Esophagus muscularis mucosa (tissue), 3 donors: ENCODE data around the gene MBNL3.

Source experiments
- POLR2A ChIP-seq: fragments of 450-650 bp; IDR thresholded peaks from one replicate; pipeline ENCODE4 v1.6.1; 2017; ENCODE audit warnings: antibody characterized with exemption, moderate library complexity, mild to moderate bottlenecking, low read depth
- POLR2AphosphoS5 ChIP-seq, 2 donors: sonication (generic); formaldehyde crosslinking; IDR thresholded peaks; one replicate each; pipeline ENCODE4 v1.6.1; 2017; ENCODE audit warnings: antibody characterized with exemption in 2 of 2
- TF ChIP-seq, protein P1 (sequence below), 3 experiments: fragments of 200-600 bp in 2 of 3; fragments of 450-650 bp in 1 of 3; sonication (generic) in 2 of 3; IDR thresholded peaks; one replicate each; pipeline ENCODE4 v1.5.1; 2017 to 2019; ENCODE audit warnings: antibody characterized with exemption in 3 of 3, mild to moderate bottlenecking in 2 of 3, moderate library complexity in 1 of 3

DNA sequence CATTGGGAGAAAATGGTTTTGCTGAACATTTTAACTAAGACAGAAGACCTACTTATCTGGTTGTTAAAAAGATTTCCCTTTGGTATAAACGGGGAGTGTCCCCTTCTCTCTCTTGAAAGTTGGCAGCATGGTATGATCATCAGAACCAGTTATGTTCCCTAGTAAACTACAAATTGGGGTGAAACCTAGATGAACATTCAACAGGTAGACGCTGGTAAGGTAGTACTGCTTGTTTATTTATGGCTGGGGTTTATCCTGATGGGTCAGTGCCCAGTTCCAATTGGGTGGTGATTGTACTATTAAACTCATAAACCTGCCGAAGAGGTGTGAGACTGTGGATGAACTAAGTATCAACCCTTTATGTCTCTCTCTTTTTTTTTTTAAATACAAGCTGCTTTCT is 100.5 kb downstream of the MBNL3 start:
- TF ChIP-seq, protein P1, sequence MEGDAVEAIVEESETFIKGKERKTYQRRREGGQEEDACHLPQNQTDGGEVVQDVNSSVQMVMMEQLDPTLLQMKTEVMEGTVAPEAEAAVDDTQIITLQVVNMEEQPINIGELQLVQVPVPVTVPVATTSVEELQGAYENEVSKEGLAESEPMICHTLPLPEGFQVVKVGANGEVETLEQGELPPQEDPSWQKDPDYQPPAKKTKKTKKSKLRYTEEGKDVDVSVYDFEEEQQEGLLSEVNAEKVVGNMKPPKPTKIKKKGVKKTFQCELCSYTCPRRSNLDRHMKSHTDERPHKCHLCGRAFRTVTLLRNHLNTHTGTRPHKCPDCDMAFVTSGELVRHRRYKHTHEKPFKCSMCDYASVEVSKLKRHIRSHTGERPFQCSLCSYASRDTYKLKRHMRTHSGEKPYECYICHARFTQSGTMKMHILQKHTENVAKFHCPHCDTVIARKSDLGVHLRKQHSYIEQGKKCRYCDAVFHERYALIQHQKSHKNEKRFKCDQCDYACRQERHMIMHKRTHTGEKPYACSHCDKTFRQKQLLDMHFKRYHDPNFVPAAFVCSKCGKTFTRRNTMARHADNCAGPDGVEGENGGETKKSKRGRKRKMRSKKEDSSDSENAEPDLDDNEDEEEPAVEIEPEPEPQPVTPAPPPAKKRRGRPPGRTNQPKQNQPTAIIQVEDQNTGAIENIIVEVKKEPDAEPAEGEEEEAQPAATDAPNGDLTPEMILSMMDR (IDR thresholded peaks at IDR 0.05) = no peak
- no peak for TF ChIP-seq POLR2A
- TF ChIP-seq POLR2AphosphoS5 (IDR thresholded peaks at IDR 0.05) = no peak
